Left lung (tissue), 10 donors: ENCODE data around the gene RAPGEF5. TPM values are rescaled to one million over a fixed set of nuclear protein-coding genes. Genes with fewer than 3 reads are reported as not detected.

Source experiments
- ATAC-seq: fragments of 200-7000 bp; cut with Tn5 transposase; one replicate; pipeline ENCODE4 v1.9.1; 2020; ENCODE audit warnings: moderate library complexity
- DNase-seq, 4 donors: peaks; one replicate each; pipeline ENCODE4 v3.0.0-alpha.2; 2013 to 2020
- H3K27ac ChIP-seq, 2 donors: fragments of 200-600 bp; sonication (generic) in 1 of 2; one replicate each; pipeline versions ENCODE4 v1.5.0 to v1.8.0; 2020 to 2021
- H3K27me3 ChIP-seq, 2 donors: fragments of 200-600 bp; sonication (generic) in 1 of 2; one replicate each; pipeline versions ENCODE4 v1.5.0 to v1.8.0; 2020 to 2021
- H3K36me3 ChIP-seq, 2 donors: fragments of 200-600 bp; sonication (generic) in 1 of 2; one replicate each; pipeline versions ENCODE4 v1.5.0 to v1.8.0; 2020 to 2021
- H3K4me1 ChIP-seq, 2 donors: fragments of 200-600 bp; one replicate each; pipeline ENCODE4 v1.8.0; 2021
- H3K4me3 ChIP-seq, 2 donors: fragments of 200-600 bp; sonication (generic) in 1 of 2; one replicate each; pipeline versions ENCODE4 v1.5.0 to v1.8.0; 2020 to 2021; ENCODE audit warnings: mild to moderate bottlenecking in 1 of 2
- H3K9me3 ChIP-seq, 2 donors: fragments of 200-600 bp; sonication (generic) in 1 of 2; one replicate each; pipeline versions ENCODE4 v1.5.0 to v1.8.0; 2020 to 2021
- intact Hi-C, 2 donors: fragments of 100-400 bp; cut with DNase I; formaldehyde crosslinking; loops; one replicate each; pipeline versions ENCODE4 v1.11.2 to v1.14.2; 2022
- polyA plus RNA-seq, 6 donors: library from polyadenylated mRNA; unstranded; fragments of 120-200 nt; gene quantifications; one replicate each; pipeline ENCODE4 v1.2.1, GENCODE V29; 2013; ENCODE audit not compliant: insufficient read length in 6 of 6
- total RNA-seq, 2 donors: library from RNA; stranded (reverse); fragmentation: NEBNext Ultra II Directional; extraction: Animal tissue kit (Norgen Biotek cat#: 25700); gene quantifications; one replicate each; pipeline ENCODE4 v1.2.1, GENCODE V29; 2021
- TF ChIP-seq, protein P1 (sequence below), 2 donors: fragments of 200-600 bp; sonication (generic) in 1 of 2; IDR thresholded peaks; one replicate each; pipeline versions ENCODE4 v1.5.0 to v1.8.0; 2021; ENCODE audit warnings: antibody characterized with exemption in 2 of 2
- donor health status: DM: no; HTN: yes; CAD: no.
- donor health status: DM: no; HTN: no; CAD: no.

Gene RAPGEF5
- total and polyA plus RNA-seq, 8 donors = 44.2 to 98.7 (median 81.7) TPM

- H3K4me3 ChIP-seq = no peak overlapping the region
- intact Hi-C loops = no loop called here
- no peaks in the 10 kb centered on the region for H3K9me3 ChIP-seq
- TF ChIP-seq, protein P1, sequence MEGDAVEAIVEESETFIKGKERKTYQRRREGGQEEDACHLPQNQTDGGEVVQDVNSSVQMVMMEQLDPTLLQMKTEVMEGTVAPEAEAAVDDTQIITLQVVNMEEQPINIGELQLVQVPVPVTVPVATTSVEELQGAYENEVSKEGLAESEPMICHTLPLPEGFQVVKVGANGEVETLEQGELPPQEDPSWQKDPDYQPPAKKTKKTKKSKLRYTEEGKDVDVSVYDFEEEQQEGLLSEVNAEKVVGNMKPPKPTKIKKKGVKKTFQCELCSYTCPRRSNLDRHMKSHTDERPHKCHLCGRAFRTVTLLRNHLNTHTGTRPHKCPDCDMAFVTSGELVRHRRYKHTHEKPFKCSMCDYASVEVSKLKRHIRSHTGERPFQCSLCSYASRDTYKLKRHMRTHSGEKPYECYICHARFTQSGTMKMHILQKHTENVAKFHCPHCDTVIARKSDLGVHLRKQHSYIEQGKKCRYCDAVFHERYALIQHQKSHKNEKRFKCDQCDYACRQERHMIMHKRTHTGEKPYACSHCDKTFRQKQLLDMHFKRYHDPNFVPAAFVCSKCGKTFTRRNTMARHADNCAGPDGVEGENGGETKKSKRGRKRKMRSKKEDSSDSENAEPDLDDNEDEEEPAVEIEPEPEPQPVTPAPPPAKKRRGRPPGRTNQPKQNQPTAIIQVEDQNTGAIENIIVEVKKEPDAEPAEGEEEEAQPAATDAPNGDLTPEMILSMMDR (IDR thresholded peaks at IDR 0.05) = no peak
- peaks cover 0 to 14% of the 10 kb centered on the region in 2 donors for H3K4me1 ChIP-seq
- no peaks in the 10 kb centered on the region for H3K27me3 ChIP-seq
- no peak overlapping the region for H3K27ac ChIP-seq
- DNase-seq (no peak), ATAC-seq (no peak)
- H3K36me3 ChIP-seq = peaks cover 0 to 11% of the 10 kb centered on the region in 2 donors
Measured at GRCh38 chr7:22202141-22202540, 154.8 kb downstream of the RAPGEF5 start.

DNA sequence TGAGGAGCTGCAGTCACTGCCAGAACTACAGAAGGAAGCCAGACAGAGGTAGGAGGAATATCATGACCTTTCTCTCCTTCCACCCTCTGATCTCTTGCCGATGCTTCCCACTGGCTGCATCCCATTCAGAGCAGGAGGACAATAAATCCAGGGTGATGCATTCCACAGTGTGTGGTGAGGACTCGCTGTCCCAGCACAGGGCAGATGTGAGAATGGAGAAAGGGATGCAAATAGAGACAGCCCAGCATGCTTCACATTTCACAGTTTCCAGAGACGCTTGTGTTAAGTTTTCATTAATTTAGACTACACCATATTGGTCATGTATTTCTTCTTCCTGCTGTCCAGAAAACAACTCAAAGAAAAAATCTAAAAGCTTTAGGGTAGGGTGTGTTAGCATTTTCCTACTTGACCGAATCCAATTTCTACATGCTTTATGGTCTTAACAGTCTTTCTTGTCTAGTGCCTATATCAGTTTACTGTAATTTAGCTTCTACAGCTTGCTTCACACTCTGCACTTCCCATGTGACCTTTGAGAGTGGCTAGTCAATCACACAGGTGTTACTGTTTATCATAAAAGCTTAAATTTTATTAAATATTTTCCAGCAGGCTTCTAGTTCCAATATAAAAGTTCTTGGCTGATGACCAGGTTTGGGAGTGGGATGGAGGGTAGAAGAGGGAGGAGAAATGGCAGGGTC, 155.6 kb downstream of the RAPGEF5 start:
- DNase-seq (no peak), ATAC-seq (no peak)
- TF ChIP-seq, protein P1 (IDR thresholded peaks at IDR 0.05) = no peak
- H3K4me3 ChIP-seq = no peak overlapping the region
- peaks cover 0 to 14% of the 10 kb centered on the region in 2 donors for H3K4me1 ChIP-seq
- H3K9me3 ChIP-seq = no peaks in the 10 kb centered on the region
- no peak overlapping the region for H3K27ac ChIP-seq
- intact Hi-C loops = no loop called here
- no peaks in the 10 kb centered on the region for H3K27me3 ChIP-seq
- peaks cover 0 to 11% of the 10 kb centered on the region in 2 donors for H3K36me3 ChIP-seq

DNA sequence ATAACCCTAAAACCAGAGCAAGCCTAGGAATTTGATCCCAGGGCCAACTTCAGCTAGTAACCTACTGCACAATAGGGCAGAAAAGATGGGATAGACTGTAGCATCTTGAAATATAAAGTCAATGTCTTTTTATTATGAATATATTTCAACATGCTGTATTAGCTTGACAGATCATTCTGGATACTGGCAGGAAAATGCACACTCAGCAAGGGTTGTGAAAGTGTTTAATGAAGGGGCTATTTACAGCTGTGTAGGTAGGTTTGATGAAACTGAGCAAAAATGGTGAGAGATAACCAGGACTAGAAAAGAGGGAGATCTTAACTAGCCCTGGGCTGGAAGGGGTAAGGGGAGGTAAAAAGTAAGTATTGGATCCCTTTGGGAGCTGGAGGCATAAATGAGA, 156.2 kb downstream of the RAPGEF5 start:
- H3K27ac ChIP-seq = no peak overlapping the region
- no peaks in the 10 kb centered on the region for H3K27me3 ChIP-seq
- no peak overlapping the region for H3K4me3 ChIP-seq
- intact Hi-C loops = no loop called here
- DNase-seq (no peak), ATAC-seq (no peak)
- no peaks in the 10 kb centered on the region for H3K9me3 ChIP-seq
- H3K4me1 ChIP-seq = peaks cover 0 to 14% of the 10 kb centered on the region in 2 donors
- H3K36me3 ChIP-seq = peaks cover 0 to 12% of the 10 kb centered on the region in 2 donors
- TF ChIP-seq, protein P1 (IDR thresholded peaks at IDR 0.05) = no peak

DNA sequence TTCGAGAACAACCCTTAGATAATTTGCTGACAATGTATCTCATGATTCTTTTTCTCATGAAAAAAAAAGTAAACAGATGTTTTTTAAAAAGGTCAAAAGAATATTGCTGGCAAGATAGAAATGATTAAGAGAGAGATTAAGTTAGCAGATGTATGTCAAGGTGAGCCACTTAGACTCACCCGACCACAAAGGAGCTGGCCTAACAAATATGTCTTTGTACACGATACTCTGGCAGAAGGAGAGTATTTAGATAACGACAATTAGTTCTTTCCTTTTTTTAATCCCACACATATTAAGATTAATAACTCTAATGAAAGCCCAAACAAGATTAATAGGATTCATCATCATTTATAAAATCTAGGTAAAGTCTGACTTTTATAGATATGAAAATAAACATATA, 156.7 kb downstream of the RAPGEF5 start:
- no peak overlapping the region for H3K27ac ChIP-seq
- no peak for ATAC-seq

DNA sequence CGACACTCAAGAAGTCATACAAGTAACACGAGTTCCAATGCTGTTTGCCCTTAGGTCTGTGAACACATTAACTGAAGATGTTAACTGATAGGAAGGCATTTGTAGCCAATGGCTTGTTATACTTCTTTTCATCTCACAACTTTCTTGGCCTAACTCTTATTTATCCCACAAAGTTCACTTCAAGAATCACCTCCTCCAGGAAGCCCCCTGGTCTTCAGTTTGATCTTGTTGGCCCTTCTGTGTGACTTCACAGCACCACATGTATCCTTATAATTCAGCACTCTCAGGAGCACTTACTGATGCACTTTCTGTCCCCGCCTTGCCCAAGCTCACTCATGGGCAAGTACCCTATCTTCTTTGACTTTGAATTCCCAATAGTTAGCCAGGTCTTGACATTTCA, 159.6 kb downstream of the RAPGEF5 start:
- intact Hi-C loops = no loop called here
- peaks cover 4% of the 10 kb centered on the region in 2 donors for H3K4me1 ChIP-seq

More for the DNA sequence above, 156.7 kb downstream of the RAPGEF5 start:
- Histone ChIP-seq H3K9me3 (no peaks in the 10 kb centered on the region), H3K36me3 (peaks cover 0 to 15% of the 10 kb centered on the region in 2 donors), H3K27me3 (no peaks in the 10 kb centered on the region), H3K4me1 (peaks cover 0 to 14% of the 10 kb centered on the region in 2 donors), H3K4me3 (no peak overlapping the region)
- intact Hi-C loops = no loop called here
- no peak for DNase-seq
- TF ChIP-seq, protein P1 (IDR thresholded peaks at IDR 0.05) = no peak

More for the DNA sequence above, 159.6 kb downstream of the RAPGEF5 start:
- TF ChIP-seq, protein P1 (IDR thresholded peaks at IDR 0.05) = no peak
- Histone ChIP-seq H3K9me3 (no peaks in the 10 kb centered on the region), H3K27me3 (no peaks in the 10 kb centered on the region), H3K36me3 (peaks cover 0 to 14% of the 10 kb centered on the region in 2 donors), H3K4me3 (no peak overlapping the region), H3K27ac (no peak overlapping the region)
- no peak for DNase-seq
- ATAC-seq = no peak
